ENCODE results near the gene SNX1.

DNA sequence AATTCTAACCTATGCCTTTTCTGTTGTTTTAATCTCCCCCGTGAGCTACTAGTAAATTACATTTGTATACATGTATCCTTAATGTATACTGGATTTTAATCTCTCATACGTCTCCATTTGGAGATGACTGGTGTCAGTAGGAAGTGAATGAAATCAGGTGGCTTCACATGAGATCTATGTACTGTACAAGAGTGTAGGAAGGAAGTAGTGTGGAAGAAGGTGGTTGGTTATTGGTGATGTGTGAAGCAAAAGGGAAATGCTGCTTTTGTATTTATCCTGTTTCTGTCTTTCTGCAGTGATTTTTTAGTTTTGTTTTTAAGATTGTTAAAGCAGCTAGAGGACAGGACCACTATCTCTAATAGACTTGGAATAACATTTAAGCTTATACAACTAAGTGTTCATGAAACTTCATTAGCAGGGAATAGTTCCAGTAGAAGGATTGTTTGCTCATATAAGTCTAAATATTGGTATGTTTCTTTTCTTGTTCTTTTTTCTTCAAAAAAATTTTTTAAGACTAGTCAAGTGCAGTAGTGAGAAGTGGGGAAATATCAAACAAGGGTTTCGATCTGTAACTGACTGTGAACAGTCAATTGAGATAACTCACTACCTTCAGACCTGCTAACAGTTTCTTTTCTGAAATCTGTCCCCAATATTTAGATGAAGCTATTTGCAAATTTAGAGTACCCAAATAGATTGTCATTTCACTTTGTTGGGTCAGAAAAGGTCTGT is 15.3 kb downstream of the SNX1 start:
- TF ChIP-seq POLR2AphosphoS2 (conservative IDR thresholded peaks at IDR 0.05; ENCODE audit: low read length) (no peak), HDAC2 (IDR thresholded peaks at IDR 0.05) (no peak), CTCF (IDR thresholded peaks at IDR 0.05) (no peak), RAD21 (conservative IDR thresholded peaks at IDR 0.05 in 1 of 2, IDR thresholded peaks at IDR 0.05 in 1 of 2) (no peak), MYC (IDR thresholded peaks at IDR 0.05; ENCODE audit: borderline replicate concordance, low read length) (no peak), TFCP2L1 (CRISPR knock-in tag; IDR thresholded peaks at IDR 0.05) (no peak), RNF2 (IDR thresholded peaks at IDR 0.05; ENCODE audit: borderline replicate concordance, low read depth) (no peak), ZFP36 (IDR thresholded peaks at IDR 0.05; ENCODE audit: borderline replicate concordance, partially characterized antibody) (no peak), EP300 (IDR thresholded peaks at IDR 0.05) (no peak)

Data from A549 (cell line).